Mesenchymal stem cell (in vitro differentiated cells and primary cell): ENCODE data around the gene GADD45G.

Experiments used
- DNase-seq: peaks from one replicate; pipeline ENCODE4 v3.0.0-alpha.2; 2013
- H2AFZ ChIP-seq: one replicate; pipeline ENCODE4 v1.6.1; 2013; ENCODE audit warnings: low read depth, mild to moderate bottlenecking, control low read depth, inconsistent platforms, low read length, moderate library complexity
- H2AK5ac ChIP-seq: 2 replicates; pipeline ENCODE4 v1.6.1; 2013; ENCODE audit warnings: low read length, moderate library complexity, mild to moderate bottlenecking, inconsistent platforms; ENCODE audit not compliant: severe bottlenecking
- H2BK120ac ChIP-seq: one replicate; pipeline ENCODE4 v1.6.1; 2013; ENCODE audit warnings: low read depth, mild to moderate bottlenecking, inconsistent platforms, low read length, moderate library complexity
- H2BK12ac ChIP-seq, 2 experiments: one replicate each; pipeline ENCODE4 v1.6.1; 2013; ENCODE audit warnings: inconsistent platforms in 2 of 2, low read length in 2 of 2, mild to moderate bottlenecking in 2 of 2, moderate library complexity in 2 of 2, control low read depth in 1 of 2
- H2BK15ac ChIP-seq: one replicate; pipeline ENCODE4 v1.6.1; 2013; ENCODE audit warnings: mild to moderate bottlenecking, low read depth, inconsistent platforms; ENCODE audit not compliant: poor library complexity, severe bottlenecking
- H2BK5ac ChIP-seq: 2 replicates; pipeline ENCODE4 v1.6.1; 2013; ENCODE audit warnings: low read depth, mild to moderate bottlenecking, low read length, control low read depth, inconsistent platforms; ENCODE audit not compliant: poor library complexity, severe bottlenecking
- H3K14ac ChIP-seq, 2 experiments: one replicate each; pipeline ENCODE4 v1.6.1; 2013; ENCODE audit warnings: inconsistent platforms in 2 of 2, low read length in 2 of 2, control low read depth in 1 of 2, mild to moderate bottlenecking in 1 of 2, moderate library complexity in 1 of 2
- H3K18ac ChIP-seq, 2 experiments: one replicate each; pipeline ENCODE4 v1.6.1; 2013; ENCODE audit warnings: inconsistent platforms in 2 of 2, low read length in 2 of 2, control low read depth in 1 of 2, low read depth in 1 of 2, mild to moderate bottlenecking in 1 of 2
- H3K23ac ChIP-seq, 2 experiments: one replicate each; pipeline ENCODE4 v1.6.1; 2013; ENCODE audit warnings: inconsistent platforms in 2 of 2, low read length in 2 of 2, mild to moderate bottlenecking in 2 of 2, moderate library complexity in 2 of 2, control low read depth in 1 of 2
- H3K27ac ChIP-seq: 2 replicates; pipeline ENCODE4 v1.5.1; 2013; ENCODE audit warnings: mild to moderate bottlenecking, moderate library complexity, low read length, control low read depth, inconsistent platforms; ENCODE audit not compliant: poor library complexity, severe bottlenecking
- H3K27me3 ChIP-seq, 2 experiments: 2 replicates each; pipeline versions ENCODE4 v1.6.1 to v1.7.0; 2013; ENCODE audit warnings: low read length in 2 of 2, mild to moderate bottlenecking in 2 of 2, moderate library complexity in 2 of 2, control low read depth in 1 of 2, inconsistent platforms in 1 of 2; ENCODE audit not compliant: control insufficient read depth in 1 of 2, insufficient read depth in 1 of 2
- H3K36me3 ChIP-seq, 2 experiments: 2 replicates each; pipeline versions ENCODE4 v1.6.1 to v1.7.0; 2013; ENCODE audit warnings: low read length in 2 of 2, control low read depth in 1 of 2, inconsistent platforms in 1 of 2, low read depth in 1 of 2, mild to moderate bottlenecking in 1 of 2; ENCODE audit not compliant: insufficient read depth in 2 of 2, control insufficient read depth in 1 of 2
- H3K4ac ChIP-seq, 2 experiments: one replicate each; pipeline ENCODE4 v1.6.1; 2013; ENCODE audit warnings: inconsistent platforms in 2 of 2, low read length in 2 of 2, mild to moderate bottlenecking in 2 of 2, moderate library complexity in 2 of 2, control low read depth in 1 of 2, low read depth in 1 of 2
- H3K4me1 ChIP-seq: 2 replicates; pipeline ENCODE4 v1.6.1; 2013; ENCODE audit warnings: low read depth, low read length, control low read depth; ENCODE audit not compliant: control insufficient read depth, insufficient read depth
- H3K4me2 ChIP-seq: 2 replicates; pipeline ENCODE4 v1.6.1; 2013; ENCODE audit warnings: low read length, mild to moderate bottlenecking, inconsistent platforms; ENCODE audit not compliant: poor library complexity, severe bottlenecking
- H3K4me3 ChIP-seq, 2 experiments: 2 replicates each; pipeline versions ENCODE4 v1.5.1 to v1.7.0; 2013; ENCODE audit warnings: low read length in 2 of 2, mild to moderate bottlenecking in 2 of 2, control low read depth in 1 of 2, low read depth in 1 of 2; ENCODE audit not compliant: insufficient read depth in 1 of 2
- H3K79me1 ChIP-seq: replicated peaks from 2 replicates; pipeline ENCODE4 v1.6.1; 2013; ENCODE audit warnings: mild to moderate bottlenecking, control low read depth, low read length, inconsistent platforms; ENCODE audit not compliant: poor library complexity, severe bottlenecking
- H3K9ac ChIP-seq: 2 replicates; pipeline ENCODE4 v1.7.0; 2013; ENCODE audit warnings: mild to moderate bottlenecking, low read length, moderate library complexity
- H3K9me3 ChIP-seq: 2 replicates; pipeline ENCODE4 v1.7.0; 2013; ENCODE audit warnings: mild to moderate bottlenecking, low read length; ENCODE audit not compliant: control insufficient read depth
- H4K8ac ChIP-seq: one replicate; pipeline ENCODE4 v1.6.1; 2013; ENCODE audit warnings: inconsistent platforms, mild to moderate bottlenecking, low read length, moderate library complexity
- H4K91ac ChIP-seq: one replicate; pipeline ENCODE4 v1.6.1; 2013; ENCODE audit warnings: mild to moderate bottlenecking, low read length, inconsistent platforms
- WGBS: methylation state at CpG from one replicate; pipeline ENCODE4 v1.1.7; 2013; ENCODE audit warnings: mixed read lengths; 5-methylcytosine and 5-hydroxymethylcytosine counted together

Gene GADD45G

DNA sequence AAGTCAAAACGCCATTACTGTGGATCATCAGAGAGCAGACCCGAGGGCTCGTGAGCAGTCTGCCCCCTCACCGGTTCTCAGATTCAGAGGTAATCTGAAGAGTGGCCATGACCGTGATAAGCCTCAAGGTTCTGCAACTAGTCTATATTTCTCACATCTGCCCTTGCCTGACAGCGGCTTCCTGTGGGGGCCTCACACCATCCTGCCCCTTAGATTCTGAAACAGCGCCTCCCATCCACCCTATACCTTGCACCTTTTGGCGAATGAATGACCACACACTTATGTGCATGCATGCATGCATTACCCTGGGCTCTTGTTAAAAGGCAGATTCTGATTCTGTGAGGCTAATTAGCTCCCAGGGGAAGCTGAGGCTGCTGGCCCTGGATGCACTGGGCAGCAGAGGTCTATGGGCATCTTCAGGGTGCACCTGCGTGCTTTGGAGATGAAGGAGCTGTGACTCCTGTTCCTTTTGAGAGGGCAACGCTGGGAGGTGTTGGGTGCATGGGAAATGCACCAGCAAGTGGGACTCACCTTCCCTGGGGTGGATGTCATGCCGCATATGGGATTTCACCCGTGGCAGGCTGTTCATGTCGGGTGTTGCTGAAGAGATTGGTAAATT lies 7.8 kb upstream of the GADD45G start:
- Histone ChIP-seq H2AFZ (no peak overlapping the region), H3K9me3 (no peaks in the 10 kb centered on the region), H3K23ac (no peak overlapping the region), H3K4me3 (no peak overlapping the region), H3K27me3 (peaks cover 35 to 82% of the 10 kb centered on the region in 2 experiments), H3K14ac (no peak overlapping the region), H3K79me1 (no peaks in the 10 kb centered on the region), H2BK12ac (no peak overlapping the region), H3K18ac (no peak overlapping the region), H2BK5ac (no peak overlapping the region), H3K9ac (no peak overlapping the region), H3K36me3 (no peaks in the 10 kb centered on the region), H4K8ac (no peak overlapping the region), H4K91ac (no peak overlapping the region), H3K27ac (no peak overlapping the region), H3K4me2 (no peak overlapping the region), H3K4me1 (peaks cover 16% of the 10 kb centered on the region), H2BK120ac (peak overlapping the region; percentile 27), H2BK15ac (no peak overlapping the region), H2AK5ac (no peak overlapping the region), H3K4ac (no peak overlapping the region)
- DNase-seq, result no peak
- 87% methylated on average over 13 of the region's 13 CpGs for WGBS

DNA sequence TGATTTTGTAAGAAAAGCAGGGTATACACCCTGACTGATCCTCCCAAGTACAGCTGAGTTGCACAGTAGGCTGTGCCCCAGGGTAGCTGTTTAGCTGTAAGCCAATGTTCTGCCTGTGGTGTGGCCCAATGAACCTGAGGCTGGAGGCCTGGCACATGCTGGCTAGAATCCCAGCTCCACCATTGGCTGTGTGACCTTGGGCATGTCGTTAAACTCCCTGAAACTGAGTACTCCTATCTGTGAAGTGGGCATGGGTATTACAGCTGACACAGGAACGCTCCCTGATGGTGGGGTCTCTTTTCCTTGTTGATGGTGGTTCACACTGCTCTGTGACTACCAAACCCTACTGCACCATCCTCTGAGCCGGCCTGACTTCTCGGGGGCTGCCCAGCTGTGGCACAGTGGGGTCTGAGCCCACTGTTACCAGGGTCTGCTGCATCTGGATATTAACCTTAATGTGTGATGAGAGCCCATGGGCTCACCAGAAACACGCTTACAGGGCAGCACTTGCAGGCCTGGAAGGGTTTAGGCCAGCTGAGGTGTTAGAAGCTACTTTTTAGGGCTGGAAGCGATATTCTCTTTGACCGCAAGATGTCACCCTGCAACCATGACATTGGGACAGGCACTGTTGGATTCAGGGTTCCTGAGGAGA lies 7.0 kb upstream of the GADD45G start:
- Histone ChIP-seq H3K18ac (no peak overlapping the region), H3K9ac (no peak overlapping the region), H3K4me1 (peaks cover 11% of the 10 kb centered on the region), H2AK5ac (peak overlapping the region; percentile 44), H3K4me2 (no peak overlapping the region), H3K4ac (peak overlapping the region in 1 of 2 experiments; percentile 63), H3K79me1 (no peaks in the 10 kb centered on the region), H3K9me3 (no peaks in the 10 kb centered on the region), H3K27me3 (peaks cover 36 to 74% of the 10 kb centered on the region in 2 experiments), H2BK15ac (no peak overlapping the region), H2BK120ac (no peak overlapping the region), H3K4me3 (no peak overlapping the region), H2BK5ac (no peak overlapping the region), H3K36me3 (no peaks in the 10 kb centered on the region), H2AFZ (no peak overlapping the region), H4K8ac (no peak overlapping the region), H4K91ac (no peak overlapping the region), H3K27ac (no peak overlapping the region), H2BK12ac (no peak overlapping the region), H3K14ac (no peak overlapping the region), H3K23ac (no peak overlapping the region)
- DNase-seq, result peak; percentile 73
- 46% methylated on average over 7 of the region's 7 CpGs for WGBS

DNA sequence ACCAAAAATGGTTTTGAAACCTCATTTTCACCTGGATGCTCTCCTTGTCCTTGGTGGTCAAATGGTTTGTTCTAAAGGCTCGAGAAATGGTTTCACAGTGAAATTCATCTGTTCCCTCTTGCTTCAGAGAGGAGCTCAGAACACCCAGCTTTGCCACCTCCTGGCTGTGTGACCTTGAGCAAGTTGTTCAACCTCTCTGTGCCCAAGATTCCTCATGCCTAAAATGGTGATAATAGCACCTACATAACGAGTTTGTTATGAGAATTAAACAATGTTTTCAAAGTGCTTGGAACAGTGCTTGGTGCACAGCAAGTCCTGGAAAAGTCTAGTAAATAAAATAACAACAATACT lies 6.5 kb upstream of the GADD45G start:
- Histone ChIP-seq H3K4me3 (no peak overlapping the region), H4K8ac (no peak overlapping the region), H3K14ac (no peak overlapping the region), H3K4me1 (peaks cover 10% of the 10 kb centered on the region), H2AK5ac (no peak overlapping the region), H3K9ac (no peak overlapping the region), H4K91ac (no peak overlapping the region), H2BK5ac (no peak overlapping the region), H3K4ac (no peak overlapping the region), H3K23ac (no peak overlapping the region), H3K36me3 (no peaks in the 10 kb centered on the region), H3K9me3 (no peaks in the 10 kb centered on the region), H3K79me1 (no peaks in the 10 kb centered on the region), H2BK15ac (no peak overlapping the region), H3K27ac (no peak overlapping the region), H3K27me3 (peaks cover 36 to 69% of the 10 kb centered on the region in 2 experiments), H3K4me2 (no peak overlapping the region), H3K18ac (no peak overlapping the region), H2AFZ (no peak overlapping the region), H2BK120ac (no peak overlapping the region), H2BK12ac (no peak overlapping the region)
- 0% methylated on average over 1 of the region's 2 CpGs for WGBS
- DNase-seq, result no peak

- no peak overlapping the region for H2BK5ac ChIP-seq
- no peak overlapping the region for H2BK12ac ChIP-seq
- H3K4me3 ChIP-seq, result no peak overlapping the region
- H2AFZ ChIP-seq, result no peak overlapping the region
- H2BK15ac ChIP-seq, result no peak overlapping the region
- H3K36me3 ChIP-seq, result no peaks in the 10 kb centered on the region
- no peak overlapping the region for H3K23ac ChIP-seq
- no peak overlapping the region for H3K18ac ChIP-seq
- WGBS, result 50% methylated on average over 10 of the region's 10 CpGs
- no peaks in the 10 kb centered on the region for H3K79me1 ChIP-seq
- no peak overlapping the region for H4K91ac ChIP-seq
- H3K27ac ChIP-seq, result no peak overlapping the region
- H2AK5ac ChIP-seq, result no peak overlapping the region
- H3K4me1 ChIP-seq, result peaks cover 8% of the 10 kb centered on the region
- peak; percentile 23 for DNase-seq
- H3K9me3 ChIP-seq, result no peaks in the 10 kb centered on the region
- no peak overlapping the region for H3K4me2 ChIP-seq
- no peak overlapping the region for H3K9ac ChIP-seq
- H2BK120ac ChIP-seq, result no peak overlapping the region
- no peak overlapping the region for H4K8ac ChIP-seq
- H3K4ac ChIP-seq, result no peak overlapping the region
- H3K27me3 ChIP-seq, result peaks cover 36 to 64% of the 10 kb centered on the region in 2 experiments
- H3K14ac ChIP-seq, result no peak overlapping the region
These were observed 5.9 kb upstream of the GADD45G start for GRCh38 chr9:89598926-89599325.
